K562 (cell line): ENCODE measurements around the gene CPED1. TPM values are rescaled to one million over a fixed set of nuclear protein-coding genes. Genes with fewer than 3 reads are reported as not detected.
A peak's percentile ranks its signal among the peaks of the same experiment; 100 is the strongest.

Source experiments
- BCL6 ChIP-seq: fragments of 250-450 bp; sonication (Bioruptor Pico); IDR thresholded peaks from 2 replicates; pipeline ENCODE4 v1.4.0; 2020
- CEBPB ChIP-seq: fragments of 450-650 bp; IDR thresholded peaks from 2 replicates; pipeline ENCODE4 v1.6.1; 2016; ENCODE audit warnings: missing genetic modification characterization, missing compliant biosample characterization
- CHCHD3 ChIP-seq: fragments of 250-450 bp; sonication (Bioruptor Pico); IDR thresholded peaks from 2 replicates; pipeline ENCODE4 v2.1.2; 2022; ENCODE audit warnings: mild to moderate bottlenecking
- CTBP1 ChIP-seq: fragments of 450-650 bp; IDR thresholded peaks from 2 replicates; pipeline ENCODE4 v1.6.1; 2016; ENCODE audit warnings: borderline replicate concordance
- ERF ChIP-seq: fragments of 450-650 bp; formaldehyde crosslinking; IDR thresholded peaks from 2 replicates; pipeline ENCODE4 v1.4.0; 2020; ENCODE audit warnings: mild to moderate bottlenecking, mixed read lengths
- MAX ChIP-seq: sonication (generic); formaldehyde crosslinking; IDR thresholded peaks from 2 replicates; pipeline ENCODE4 v1.9.0; 2022; ENCODE audit warnings: mild to moderate bottlenecking, missing genetic modification reagents
- NEUROD1 ChIP-seq: fragments of 150-350 bp; IDR thresholded peaks from 2 replicates; pipeline ENCODE4 v1.6.1; 2014; ENCODE audit warnings: borderline replicate concordance, low read length, low read depth; ENCODE audit not compliant: partially characterized antibody
- SFPQ ChIP-seq: fragments of 200-400 bp; formaldehyde crosslinking; IDR thresholded peaks from 2 replicates; pipeline ENCODE4 v1.6.1; 2017; ENCODE audit warnings: mild to moderate bottlenecking, low read depth, low read length, moderate library complexity
- SLC30A9 ChIP-seq: fragments of 250-450 bp; sonication (Bioruptor Pico); IDR thresholded peaks from 2 replicates; pipeline ENCODE4 v1.8.0; 2022; ENCODE audit warnings: mild to moderate bottlenecking, moderate library complexity
- SRSF7 ChIP-seq: fragments of 200-400 bp; formaldehyde crosslinking; optimal IDR thresholded peaks from 2 replicates; pipeline ENCODE3; 2017; ENCODE audit warnings: mild to moderate bottlenecking, low read depth, low read length
- TSC22D4 ChIP-seq: fragments of 450-650 bp; IDR thresholded peaks from 2 replicates; pipeline ENCODE4 v1.6.1; 2016; ENCODE audit warnings: missing genetic modification characterization, missing biosample characterization, control low read depth
- ZNF232 ChIP-seq: sonication (generic); formaldehyde crosslinking; IDR thresholded peaks from 2 replicates; pipeline ENCODE4 v1.8.0; 2022; ENCODE audit warnings: mild to moderate bottlenecking, missing genetic modification reagents
- ZNF3 ChIP-seq: fragments of 250-450 bp; sonication (Bioruptor Pico); IDR thresholded peaks from 2 replicates; pipeline ENCODE4 v1.5.0; 2021; ENCODE audit warnings: mild to moderate bottlenecking, moderate library complexity
- ZNF77 ChIP-seq: fragments of 250-450 bp; sonication (Bioruptor Pico); IDR thresholded peaks from 2 replicates; pipeline ENCODE4 v1.5.0; 2020
- polyA plus RNA-seq, 8 experiments: library from polyadenylated mRNA; depleted of rRNA in 4 of 8; stranded (reverse) in 5 of 8; unstranded in 3 of 8; fragments of >200 nt; fragmentation: Nextera tagmentation in 2 of 8; fragmentation: Illumina TruSeq in 1 of 8; extraction: Ambion mirVana in 2 of 8; extraction: Trizol in 1 of 8; gene quantifications; 2 replicates each; pipeline versions ENCODE4 v1.2.1 to v1.2.3, GENCODE V29; 2011 to 2014; ENCODE audit warnings: inconsistent platforms in 1 of 8, missing spikeins in 1 of 8
- total RNA-seq, 7 experiments: library from RNA; depleted of rRNA in 6 of 7; stranded (reverse); fragments of >200 nt in 6 of 7; fragmentation: Illumina TruSeq in 2 of 7; extraction: Trizol in 2 of 7; gene quantifications; 2 replicates each; pipeline versions ENCODE4 v1.2.1 to v1.2.3, GENCODE V29; 2011 to 2021; ENCODE audit warnings: low replicate concordance in 1 of 7
- TF ChIP-seq, protein P1 (sequence below): fragments of 450-650 bp; IDR thresholded peaks from 2 replicates; pipeline ENCODE4 v1.6.1; 2016; ENCODE audit warnings: borderline replicate concordance
- TF ChIP-seq, protein P2 (sequence below): sonication (generic); formaldehyde crosslinking; IDR thresholded peaks from 2 replicates; pipeline ENCODE4 v1.8.1; 2023; ENCODE audit warnings: mild to moderate bottlenecking, missing genetic modification reagents

CPED1 gene
- total and polyA plus RNA-seq, 9 of the 15 experiments (the other 6 are each of a cell fraction or from before 2014, with no cell fraction given) = 195 to 393 (median 290) TPM

DNA sequence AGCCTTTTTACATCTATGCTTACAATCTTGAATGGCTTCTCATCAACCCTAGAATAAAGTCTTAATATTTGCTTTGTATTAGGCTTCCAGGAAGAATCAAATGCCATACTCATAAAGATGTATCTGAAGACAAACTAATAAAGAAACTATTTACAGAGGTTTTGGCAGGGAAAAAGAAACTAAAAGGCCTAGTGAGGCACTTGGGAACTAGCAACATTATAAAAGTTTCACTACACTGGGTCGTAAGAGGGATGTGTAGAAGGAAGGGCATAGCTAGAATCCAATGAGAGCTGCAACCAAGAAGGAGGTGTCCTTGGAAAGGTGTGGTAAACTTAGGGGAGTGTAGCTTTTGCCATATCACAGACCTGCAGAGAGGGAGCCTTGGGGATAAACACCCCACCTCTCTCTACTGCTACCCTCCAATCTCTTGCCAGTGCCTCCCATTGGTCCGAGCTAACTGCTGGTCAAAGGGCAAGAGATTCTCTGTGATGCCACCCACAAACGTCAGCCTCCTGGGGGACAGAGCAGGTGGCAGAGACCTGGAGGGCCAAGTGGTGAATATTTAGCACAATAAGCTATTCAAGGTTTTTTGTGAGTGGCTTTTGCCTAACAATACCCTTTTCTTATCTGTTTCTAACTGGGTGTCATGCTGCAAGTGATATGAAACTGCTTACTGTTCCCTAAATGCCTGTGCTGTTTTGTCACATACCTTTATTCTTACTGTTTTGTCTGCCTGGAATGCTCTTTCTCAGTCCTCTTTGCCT, 60.7 kb downstream of the CPED1 start (continued):
- TF ChIP-seq SFPQ (no peak), CHCHD3 (CRISPR knock-in tag) (no peak), ZNF232 (CRISPR knock-in tag) (no peak), MAX (CRISPR knock-in tag) (no peak), CEBPB (tag) (peak; percentile 42; the same call in 1 of the 2 replicates), NEUROD1 (no peak), ERF (CRISPR knock-in tag) (peak; percentile 65; the same call in 1 of the 2 replicates), CTBP1 (peak; percentile 64; the same call in 1 of the 2 replicates), ZNF77 (CRISPR knock-in tag) (no peak), ZNF3 (CRISPR knock-in tag) (no peak), BCL6 (CRISPR knock-in tag) (peak; percentile 21; the same call in 1 of the 2 replicates), SRSF7 (no peak), SLC30A9 (CRISPR knock-in tag) (no peak), TSC22D4 (tag) (no peak)
- TF ChIP-seq, protein P1, sequence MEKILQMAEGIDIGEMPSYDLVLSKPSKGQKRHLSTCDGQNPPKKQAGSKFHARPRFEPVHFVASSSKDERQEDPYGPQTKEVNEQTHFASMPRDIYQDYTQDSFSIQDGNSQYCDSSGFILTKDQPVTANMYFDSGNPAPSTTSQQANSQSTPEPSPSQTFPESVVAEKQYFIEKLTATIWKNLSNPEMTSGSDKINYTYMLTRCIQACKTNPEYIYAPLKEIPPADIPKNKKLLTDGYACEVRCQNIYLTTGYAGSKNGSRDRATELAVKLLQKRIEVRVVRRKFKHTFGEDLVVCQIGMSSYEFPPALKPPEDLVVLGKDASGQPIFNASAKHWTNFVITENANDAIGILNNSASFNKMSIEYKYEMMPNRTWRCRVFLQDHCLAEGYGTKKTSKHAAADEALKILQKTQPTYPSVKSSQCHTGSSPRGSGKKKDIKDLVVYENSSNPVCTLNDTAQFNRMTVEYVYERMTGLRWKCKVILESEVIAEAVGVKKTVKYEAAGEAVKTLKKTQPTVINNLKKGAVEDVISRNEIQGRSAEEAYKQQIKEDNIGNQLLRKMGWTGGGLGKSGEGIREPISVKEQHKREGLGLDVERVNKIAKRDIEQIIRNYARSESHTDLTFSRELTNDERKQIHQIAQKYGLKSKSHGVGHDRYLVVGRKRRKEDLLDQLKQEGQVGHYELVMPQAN = no peak
- TF ChIP-seq, protein P2, sequence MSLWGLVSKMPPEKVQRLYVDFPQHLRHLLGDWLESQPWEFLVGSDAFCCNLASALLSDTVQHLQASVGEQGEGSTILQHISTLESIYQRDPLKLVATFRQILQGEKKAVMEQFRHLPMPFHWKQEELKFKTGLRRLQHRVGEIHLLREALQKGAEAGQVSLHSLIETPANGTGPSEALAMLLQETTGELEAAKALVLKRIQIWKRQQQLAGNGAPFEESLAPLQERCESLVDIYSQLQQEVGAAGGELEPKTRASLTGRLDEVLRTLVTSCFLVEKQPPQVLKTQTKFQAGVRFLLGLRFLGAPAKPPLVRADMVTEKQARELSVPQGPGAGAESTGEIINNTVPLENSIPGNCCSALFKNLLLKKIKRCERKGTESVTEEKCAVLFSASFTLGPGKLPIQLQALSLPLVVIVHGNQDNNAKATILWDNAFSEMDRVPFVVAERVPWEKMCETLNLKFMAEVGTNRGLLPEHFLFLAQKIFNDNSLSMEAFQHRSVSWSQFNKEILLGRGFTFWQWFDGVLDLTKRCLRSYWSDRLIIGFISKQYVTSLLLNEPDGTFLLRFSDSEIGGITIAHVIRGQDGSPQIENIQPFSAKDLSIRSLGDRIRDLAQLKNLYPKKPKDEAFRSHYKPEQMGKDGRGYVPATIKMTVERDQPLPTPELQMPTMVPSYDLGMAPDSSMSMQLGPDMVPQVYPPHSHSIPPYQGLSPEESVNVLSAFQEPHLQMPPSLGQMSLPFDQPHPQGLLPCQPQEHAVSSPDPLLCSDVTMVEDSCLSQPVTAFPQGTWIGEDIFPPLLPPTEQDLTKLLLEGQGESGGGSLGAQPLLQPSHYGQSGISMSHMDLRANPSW = no peak; the same call in 1 of the 2 replicates
